GM12878 (cell line): Measurements from ENCODE around the gene NEK1.

ENCODE experiments used
- KDM1A ChIP-seq: fragments of 200-600 bp; sonication (generic); IDR thresholded peaks from 2 replicates; pipeline ENCODE4 v1.6.1; 2016; ENCODE audit warnings: borderline replicate concordance
- MXI1 ChIP-seq: fragments of 150-350 bp; IDR thresholded peaks from 2 replicates; pipeline ENCODE4 v1.6.1; 2011; ENCODE audit warnings: low read depth, mild to moderate bottlenecking, inconsistent platforms, low read length, improper control_type of control experiment
- PAX8 ChIP-seq: fragments of 450-650 bp; IDR thresholded peaks from 2 replicates; pipeline ENCODE4 v1.6.1; 2017; ENCODE audit warnings: mild to moderate bottlenecking, moderate library complexity
- TF ChIP-seq, protein P1 (sequence below): fragments of 150-350 bp; IDR thresholded peaks from 2 replicates; pipeline ENCODE4 v1.6.1; 2016; ENCODE audit warnings: low read depth, low read length

DNA sequence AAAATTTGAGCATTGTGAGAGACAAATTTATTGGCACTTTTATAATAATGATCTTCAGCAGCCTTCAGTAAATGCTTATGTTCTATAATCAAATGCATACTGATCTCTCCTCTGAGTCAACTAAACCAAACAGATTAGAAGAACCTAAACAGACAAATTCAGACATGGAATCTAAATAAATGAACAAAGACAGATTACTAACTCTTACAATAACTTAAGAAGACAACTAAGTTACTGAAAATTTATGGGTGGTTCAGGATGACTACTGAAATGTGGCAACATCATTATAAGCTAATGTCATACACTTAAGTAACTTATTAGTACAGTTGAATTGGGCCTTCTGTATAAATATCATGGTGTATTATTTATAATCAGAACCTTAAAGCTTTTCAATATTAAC is 127.3 kb downstream of the NEK1 start:
- no peak for TF ChIP-seq KDM1A
- no peak for TF ChIP-seq PAX8
- no peak for TF ChIP-seq MXI1
- TF ChIP-seq, protein P1, sequence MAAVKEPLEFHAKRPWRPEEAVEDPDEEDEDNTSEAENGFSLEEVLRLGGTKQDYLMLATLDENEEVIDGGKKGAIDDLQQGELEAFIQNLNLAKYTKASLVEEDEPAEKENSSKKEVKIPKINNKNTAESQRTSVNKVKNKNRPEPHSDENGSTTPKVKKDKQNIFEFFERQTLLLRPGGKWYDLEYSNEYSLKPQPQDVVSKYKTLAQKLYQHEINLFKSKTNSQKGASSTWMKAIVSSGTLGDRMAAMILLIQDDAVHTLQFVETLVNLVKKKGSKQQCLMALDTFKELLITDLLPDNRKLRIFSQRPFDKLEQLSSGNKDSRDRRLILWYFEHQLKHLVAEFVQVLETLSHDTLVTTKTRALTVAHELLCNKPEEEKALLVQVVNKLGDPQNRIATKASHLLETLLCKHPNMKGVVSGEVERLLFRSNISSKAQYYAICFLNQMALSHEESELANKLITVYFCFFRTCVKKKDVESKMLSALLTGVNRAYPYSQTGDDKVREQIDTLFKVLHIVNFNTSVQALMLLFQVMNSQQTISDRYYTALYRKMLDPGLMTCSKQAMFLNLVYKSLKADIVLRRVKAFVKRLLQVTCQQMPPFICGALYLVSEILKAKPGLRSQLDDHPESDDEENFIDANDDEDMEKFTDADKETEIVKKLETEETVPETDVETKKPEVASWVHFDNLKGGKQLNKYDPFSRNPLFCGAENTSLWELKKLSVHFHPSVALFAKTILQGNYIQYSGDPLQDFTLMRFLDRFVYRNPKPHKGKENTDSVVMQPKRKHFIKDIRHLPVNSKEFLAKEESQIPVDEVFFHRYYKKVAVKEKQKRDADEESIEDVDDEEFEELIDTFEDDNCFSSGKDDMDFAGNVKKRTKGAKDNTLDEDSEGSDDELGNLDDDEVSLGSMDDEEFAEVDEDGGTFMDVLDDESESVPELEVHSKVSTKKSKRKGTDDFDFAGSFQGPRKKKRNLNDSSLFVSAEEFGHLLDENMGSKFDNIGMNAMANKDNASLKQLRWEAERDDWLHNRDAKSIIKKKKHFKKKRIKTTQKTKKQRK = no peak
